Measurements from ENCODE around the gene FAM13A.

FAM13A gene

GRCh38 chr4:88958080-88958479 is 98.9 kb downstream of the FAM13A start:
- H3K27me3 ChIP-seq (ENCODE audit: insufficient read depth, poor library complexity, severe bottlenecking): no peaks in the 10 kb centered on the region
- no peak overlapping the region for H3K27ac ChIP-seq (replicated peaks)
- no peak for DNase-seq (ENCODE audit: low read depth in 1 of 2, low spot score in 1 of 2)
- TF ChIP-seq, protein P1, sequence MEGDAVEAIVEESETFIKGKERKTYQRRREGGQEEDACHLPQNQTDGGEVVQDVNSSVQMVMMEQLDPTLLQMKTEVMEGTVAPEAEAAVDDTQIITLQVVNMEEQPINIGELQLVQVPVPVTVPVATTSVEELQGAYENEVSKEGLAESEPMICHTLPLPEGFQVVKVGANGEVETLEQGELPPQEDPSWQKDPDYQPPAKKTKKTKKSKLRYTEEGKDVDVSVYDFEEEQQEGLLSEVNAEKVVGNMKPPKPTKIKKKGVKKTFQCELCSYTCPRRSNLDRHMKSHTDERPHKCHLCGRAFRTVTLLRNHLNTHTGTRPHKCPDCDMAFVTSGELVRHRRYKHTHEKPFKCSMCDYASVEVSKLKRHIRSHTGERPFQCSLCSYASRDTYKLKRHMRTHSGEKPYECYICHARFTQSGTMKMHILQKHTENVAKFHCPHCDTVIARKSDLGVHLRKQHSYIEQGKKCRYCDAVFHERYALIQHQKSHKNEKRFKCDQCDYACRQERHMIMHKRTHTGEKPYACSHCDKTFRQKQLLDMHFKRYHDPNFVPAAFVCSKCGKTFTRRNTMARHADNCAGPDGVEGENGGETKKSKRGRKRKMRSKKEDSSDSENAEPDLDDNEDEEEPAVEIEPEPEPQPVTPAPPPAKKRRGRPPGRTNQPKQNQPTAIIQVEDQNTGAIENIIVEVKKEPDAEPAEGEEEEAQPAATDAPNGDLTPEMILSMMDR (IDR thresholded peaks at IDR 0.05; ENCODE audit: insufficient read depth, low read length): no peak
- TF ChIP-seq POLR2AphosphoS5 (IDR thresholded peaks at IDR 0.05; ENCODE audit: low read depth): no peak
- TF ChIP-seq, protein P2, sequence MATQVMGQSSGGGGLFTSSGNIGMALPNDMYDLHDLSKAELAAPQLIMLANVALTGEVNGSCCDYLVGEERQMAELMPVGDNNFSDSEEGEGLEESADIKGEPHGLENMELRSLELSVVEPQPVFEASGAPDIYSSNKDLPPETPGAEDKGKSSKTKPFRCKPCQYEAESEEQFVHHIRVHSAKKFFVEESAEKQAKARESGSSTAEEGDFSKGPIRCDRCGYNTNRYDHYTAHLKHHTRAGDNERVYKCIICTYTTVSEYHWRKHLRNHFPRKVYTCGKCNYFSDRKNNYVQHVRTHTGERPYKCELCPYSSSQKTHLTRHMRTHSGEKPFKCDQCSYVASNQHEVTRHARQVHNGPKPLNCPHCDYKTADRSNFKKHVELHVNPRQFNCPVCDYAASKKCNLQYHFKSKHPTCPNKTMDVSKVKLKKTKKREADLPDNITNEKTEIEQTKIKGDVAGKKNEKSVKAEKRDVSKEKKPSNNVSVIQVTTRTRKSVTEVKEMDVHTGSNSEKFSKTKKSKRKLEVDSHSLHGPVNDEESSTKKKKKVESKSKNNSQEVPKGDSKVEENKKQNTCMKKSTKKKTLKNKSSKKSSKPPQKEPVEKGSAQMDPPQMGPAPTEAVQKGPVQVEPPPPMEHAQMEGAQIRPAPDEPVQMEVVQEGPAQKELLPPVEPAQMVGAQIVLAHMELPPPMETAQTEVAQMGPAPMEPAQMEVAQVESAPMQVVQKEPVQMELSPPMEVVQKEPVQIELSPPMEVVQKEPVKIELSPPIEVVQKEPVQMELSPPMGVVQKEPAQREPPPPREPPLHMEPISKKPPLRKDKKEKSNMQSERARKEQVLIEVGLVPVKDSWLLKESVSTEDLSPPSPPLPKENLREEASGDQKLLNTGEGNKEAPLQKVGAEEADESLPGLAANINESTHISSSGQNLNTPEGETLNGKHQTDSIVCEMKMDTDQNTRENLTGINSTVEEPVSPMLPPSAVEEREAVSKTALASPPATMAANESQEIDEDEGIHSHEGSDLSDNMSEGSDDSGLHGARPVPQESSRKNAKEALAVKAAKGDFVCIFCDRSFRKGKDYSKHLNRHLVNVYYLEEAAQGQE (IDR thresholded peaks at IDR 0.05; ENCODE audit: insufficient replicate concordance, low read depth): no peak
- TF ChIP-seq SPI1 (IDR thresholded peaks at IDR 0.05; ENCODE audit: borderline replicate concordance, low read depth): no peak
- TF ChIP-seq GABPA (IDR thresholded peaks at IDR 0.05; ENCODE audit: low read depth): no peak
- H3K4me3 ChIP-seq (replicated peaks; ENCODE audit: insufficient read depth, low read length): no peak overlapping the region

- Histone ChIP-seq H3K27ac (replicated peaks) (no peak overlapping the region), H3K4me3 (replicated peaks; ENCODE audit: insufficient read depth, low read length) (no peak overlapping the region), H3K27me3 (ENCODE audit: insufficient read depth, poor library complexity, severe bottlenecking) (no peaks in the 10 kb centered on the region)
- TF ChIP-seq, protein P2 (IDR thresholded peaks at IDR 0.05; ENCODE audit: insufficient replicate concordance, low read depth): no peak
- TF ChIP-seq SPI1 (IDR thresholded peaks at IDR 0.05; ENCODE audit: borderline replicate concordance, low read depth) (no peak), POLR2AphosphoS5 (IDR thresholded peaks at IDR 0.05; ENCODE audit: low read depth) (no peak), GABPA (IDR thresholded peaks at IDR 0.05; ENCODE audit: low read depth) (no peak)
- TF ChIP-seq, protein P1 (IDR thresholded peaks at IDR 0.05; ENCODE audit: insufficient read depth, low read length): no peak
- peak in 1 of 2 experiments; percentile 23 for DNase-seq (ENCODE audit: low read depth in 1 of 2, low spot score in 1 of 2)
Observed at GRCh38 chr4:88957570-88957969, 99.4 kb downstream of the FAM13A start.

DNA sequence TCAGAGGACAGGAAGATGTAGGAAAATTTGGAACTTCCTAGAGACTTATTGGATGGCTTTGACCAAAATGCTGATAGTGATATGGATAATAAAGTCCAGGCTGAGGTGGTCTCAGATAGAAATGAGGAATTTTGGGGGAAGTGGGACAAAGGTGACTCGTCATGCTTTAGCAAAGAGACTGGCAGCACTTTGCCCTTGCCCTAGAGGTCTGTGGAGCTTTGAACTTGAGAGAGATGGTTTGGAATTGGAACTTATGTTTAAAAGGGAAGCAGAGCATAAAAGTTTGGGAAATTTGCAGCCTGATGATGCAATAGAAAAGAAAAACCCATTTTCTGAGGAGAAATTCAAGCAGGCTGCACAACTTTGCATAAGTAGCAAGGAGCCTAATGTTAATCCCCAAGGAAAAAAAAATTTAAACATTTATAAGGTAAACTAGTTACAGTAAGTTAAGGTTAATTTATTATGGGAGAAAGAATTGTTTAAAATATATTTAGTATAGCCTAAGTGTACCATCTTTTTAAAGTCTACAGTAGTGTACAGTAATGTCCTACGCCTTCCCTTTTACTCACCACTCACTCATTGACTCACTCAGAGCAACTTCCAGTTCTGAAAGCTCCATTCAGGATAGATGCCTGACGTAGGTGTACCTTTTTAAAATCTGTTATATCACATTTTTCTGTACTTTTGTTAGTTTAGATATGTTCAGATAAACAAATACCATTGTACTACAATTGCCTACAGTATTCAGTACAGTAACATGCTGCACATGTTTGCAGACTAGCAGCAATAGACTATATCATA is 101.2 kb downstream of the FAM13A start:
- H3K27ac ChIP-seq (replicated peaks): no peak overlapping the region
- TF ChIP-seq SPI1 (IDR thresholded peaks at IDR 0.05; ENCODE audit: borderline replicate concordance, low read depth) (no peak), POLR2AphosphoS5 (IDR thresholded peaks at IDR 0.05; ENCODE audit: low read depth) (no peak), GABPA (IDR thresholded peaks at IDR 0.05; ENCODE audit: low read depth) (no peak)
- TF ChIP-seq, protein P2 (IDR thresholded peaks at IDR 0.05; ENCODE audit: insufficient replicate concordance, low read depth): no peak
- TF ChIP-seq, protein P1 (IDR thresholded peaks at IDR 0.05; ENCODE audit: insufficient read depth, low read length): no peak
- H3K4me3 ChIP-seq (replicated peaks; ENCODE audit: insufficient read depth, low read length): no peak overlapping the region
- DNase-seq (ENCODE audit: low read depth in 1 of 2, low spot score in 1 of 2): no peak
- H3K27me3 ChIP-seq (ENCODE audit: insufficient read depth, poor library complexity, severe bottlenecking): no peaks in the 10 kb centered on the region

Measured in HL-60 (cell line).